Activated naive CD8-positive, alpha-beta T cell treated with anti-CD3 and anti-CD28 coated beads, Interleukin-2, amount 50 U/mL, for 16 hours (primary cell): ENCODE measurements around the gene ERMN.
"Not testable (repeated sequence)": the region's sequence is repeated elsewhere in the genome, so short reads cannot be mapped to it uniquely, and the experiment has no call there.

Source experiments
- DNase-seq: peaks from one replicate; pipeline ENCODE4 v3.0.0-alpha.2; 2020; ENCODE audit warnings: low read depth, low spot score

ERMN gene

GRCh38 chr2:157325786-157326185, at the start of gene ERMN:
Gene ERMN, minus strand, starts transcription at chr2:157325824. Its CDS starts 182 bp downstream, at chr2:157325642.
- no peak for DNase-seq

DNA sequence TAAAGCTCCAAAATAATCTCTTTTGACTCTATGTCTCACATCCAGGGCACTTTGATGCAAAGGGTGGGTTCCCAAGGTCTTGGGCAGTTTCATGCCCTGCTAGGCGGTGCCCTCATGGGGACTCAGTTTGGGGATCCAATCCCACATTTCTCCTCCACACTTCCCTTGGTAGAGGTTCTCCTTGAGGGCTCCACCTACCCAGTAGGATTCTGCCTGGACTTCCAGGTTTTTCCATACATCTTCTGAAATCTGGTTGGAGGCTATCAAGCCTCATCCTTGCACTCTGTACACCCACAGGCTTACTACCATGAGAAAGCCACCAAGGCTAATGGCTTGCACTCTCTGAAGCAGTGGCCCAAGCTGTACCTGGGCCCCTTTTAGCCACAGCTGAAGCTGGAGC, 49.8 kb upstream of the ERMN start:
- no peak for DNase-seq

DNA sequence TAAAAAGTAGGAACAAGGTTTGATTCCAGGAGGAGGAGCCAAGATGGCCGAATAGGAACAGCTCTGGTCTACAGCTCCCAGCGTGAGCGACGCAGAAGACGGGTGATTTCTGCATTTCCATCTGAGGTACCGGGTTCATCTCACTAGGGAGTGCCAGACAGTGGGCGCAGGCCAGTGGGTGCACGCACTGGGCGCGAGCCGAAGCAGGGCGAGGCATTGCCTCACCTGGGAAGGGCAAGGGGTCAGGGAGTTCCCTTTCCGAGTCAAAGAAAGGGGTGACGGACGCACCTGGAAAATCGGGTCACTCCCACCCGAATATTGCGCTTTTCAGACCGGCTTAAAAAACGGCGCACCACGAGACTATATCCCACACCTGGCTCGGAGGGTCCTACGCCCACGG, 42.9 kb upstream of the ERMN start:
- DNase-seq = not testable (repeated sequence)

DNA sequence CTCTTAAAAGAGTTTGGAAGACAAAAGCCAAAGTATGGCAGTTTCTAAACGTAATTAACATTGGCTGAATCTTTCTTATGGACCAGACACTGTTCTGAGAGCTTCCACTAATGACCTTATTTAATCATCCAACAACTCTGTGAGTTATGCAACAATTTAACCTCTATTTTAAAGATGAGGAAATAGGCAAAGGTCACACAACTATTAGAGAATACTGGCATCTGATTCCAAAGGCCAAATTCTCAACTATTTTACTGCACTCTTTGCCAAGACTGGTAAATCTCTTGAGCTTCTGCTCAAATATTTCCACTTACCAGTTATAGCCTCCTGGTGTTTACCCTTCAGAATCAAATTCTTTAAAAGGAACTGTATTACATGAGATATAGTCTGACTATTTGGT, 42.1 kb upstream of the ERMN start:
- DNase-seq = no peak

DNA sequence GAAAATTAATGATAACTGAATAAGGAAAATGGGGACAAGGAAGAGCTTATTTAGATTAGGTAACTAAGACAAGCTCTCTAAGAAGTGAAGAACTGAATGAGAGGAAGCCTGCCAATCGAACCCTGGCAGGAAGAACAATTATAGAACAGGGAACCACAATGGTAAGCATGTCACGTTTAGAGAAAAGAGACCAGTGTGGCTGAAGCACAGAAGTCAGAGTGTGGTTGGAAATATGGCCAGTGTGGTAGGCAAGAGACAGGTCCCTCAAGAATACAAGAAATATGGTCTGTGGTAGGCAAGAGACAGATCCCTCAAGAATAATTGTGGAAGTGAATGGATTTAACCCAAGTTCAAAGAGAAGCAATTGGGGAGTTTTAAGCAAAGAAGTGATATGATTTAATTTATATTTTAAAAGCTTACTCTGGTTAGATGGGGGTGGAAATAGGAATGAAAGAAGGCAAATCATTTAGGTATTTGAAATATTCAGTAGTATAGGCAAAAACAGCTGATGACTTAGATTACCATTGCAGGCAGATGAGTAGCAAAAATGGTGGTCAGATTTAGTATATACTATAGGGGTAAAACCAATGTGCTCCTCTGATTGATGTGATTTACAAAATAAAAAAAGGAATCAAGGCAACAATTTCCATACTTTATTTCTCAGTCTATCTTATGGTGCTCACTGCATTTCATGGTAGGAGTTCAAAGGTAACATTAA, 38.8 kb upstream of the ERMN start:
- no peak for DNase-seq

DNA sequence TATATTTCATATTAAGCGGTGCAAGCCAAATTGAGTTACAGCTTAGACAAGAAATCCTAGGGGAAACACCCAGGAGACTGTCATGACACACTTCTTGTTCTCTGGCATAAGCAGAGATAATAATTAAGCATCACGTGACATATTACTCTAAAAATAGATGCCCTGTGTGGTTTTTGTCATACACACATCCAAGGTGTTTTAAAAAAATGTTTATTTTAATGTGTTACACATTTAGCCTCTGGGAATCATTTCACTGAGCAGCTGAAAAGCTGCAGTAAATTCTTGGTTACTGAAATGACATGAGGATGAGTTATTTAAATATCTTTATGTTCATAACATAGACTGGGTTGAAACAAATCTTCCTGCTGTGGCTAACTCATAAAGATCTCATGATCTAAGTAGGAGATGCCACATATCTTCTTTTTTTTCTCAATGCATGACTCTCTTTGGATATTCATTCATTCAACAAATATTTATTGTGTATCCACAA, 38.0 kb upstream of the ERMN start:
- no peak for DNase-seq

DNA sequence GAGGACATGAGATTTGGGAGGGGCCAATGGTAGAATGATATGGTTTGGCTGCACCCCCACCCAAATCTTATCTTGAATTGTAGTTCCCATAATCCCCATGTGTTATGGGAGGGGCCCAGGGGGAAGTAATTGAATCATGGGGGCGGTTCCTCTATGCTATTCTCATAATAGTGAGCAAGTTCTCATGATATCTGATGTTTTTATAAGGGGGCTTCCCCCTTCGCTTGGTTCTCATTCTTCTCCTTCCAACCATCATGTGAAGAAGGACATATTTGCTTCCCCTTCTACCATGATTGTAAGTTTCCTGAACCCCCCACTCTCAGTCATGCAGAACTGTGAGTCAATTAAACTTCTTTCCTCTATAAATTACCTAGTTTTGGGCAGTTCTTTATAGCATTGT, 37.0 kb upstream of the ERMN start:
- no peak for DNase-seq

- DNase-seq = no peak
Measured at GRCh38 chr2:157361526-157361925, 35.9 kb upstream of the ERMN start.

GRCh38 chr2:157359628-157360027, 34.0 kb upstream of the ERMN start:
- DNase-seq = no peak

GRCh38 chr2:157355618-157356017, 30.0 kb upstream of the ERMN start:
- no peak for DNase-seq

DNA sequence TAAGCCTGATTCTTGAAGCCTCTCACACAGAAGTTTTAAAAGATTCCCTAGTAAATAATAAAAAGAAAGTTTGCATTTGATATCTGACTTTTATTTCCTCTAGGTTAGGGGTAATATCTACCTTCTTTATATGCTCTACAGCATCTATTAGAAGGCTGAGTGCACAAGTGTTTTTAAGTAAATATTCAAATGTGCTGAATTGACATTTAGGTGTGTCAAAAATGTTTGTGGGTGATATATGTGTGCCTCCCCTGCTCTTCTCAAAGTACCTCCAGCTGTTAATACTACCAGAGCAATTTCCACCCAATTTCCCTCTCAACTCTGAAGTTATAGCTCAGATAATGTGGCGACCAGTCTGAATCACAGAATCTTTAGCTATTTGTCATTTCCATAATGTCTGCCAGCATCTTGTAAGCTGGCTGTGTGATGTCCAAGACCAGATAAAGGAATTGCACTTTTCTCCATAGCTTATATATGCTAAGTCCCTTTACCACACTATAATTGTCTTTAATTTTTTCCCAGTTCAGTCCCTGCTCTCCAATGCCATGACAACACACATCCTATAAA, 24.4 kb upstream of the ERMN start:
- no peak for DNase-seq

DNA sequence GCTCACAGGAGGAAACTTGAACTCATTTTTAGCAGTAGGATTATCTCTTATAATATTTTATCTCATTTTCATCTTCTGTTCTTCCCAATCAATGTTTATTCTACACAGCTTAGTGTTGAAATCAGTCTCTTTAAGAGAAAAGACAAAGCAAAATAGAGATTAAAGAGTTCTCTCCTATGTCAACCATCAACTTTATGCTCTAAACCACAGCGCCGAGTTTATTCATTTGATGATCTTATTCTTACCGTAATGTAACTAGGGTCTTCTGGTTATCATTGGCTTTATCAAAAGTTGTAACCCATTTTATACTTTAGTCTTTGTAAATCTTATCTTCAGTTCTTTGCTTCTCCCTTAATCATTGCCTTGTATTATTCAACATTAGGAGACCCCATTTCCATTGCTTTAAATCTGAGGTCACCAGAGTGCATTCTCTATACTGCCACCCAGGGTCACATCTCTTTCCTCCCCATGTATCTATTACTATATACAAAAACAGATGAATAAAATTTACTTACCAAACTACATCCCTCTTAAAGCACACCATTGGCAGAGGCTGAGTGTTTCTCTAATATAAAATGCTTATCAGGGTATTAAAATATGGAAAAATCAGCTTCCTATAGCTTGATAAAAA, 22.8 kb upstream of the ERMN start:
- no peak for DNase-seq

DNA sequence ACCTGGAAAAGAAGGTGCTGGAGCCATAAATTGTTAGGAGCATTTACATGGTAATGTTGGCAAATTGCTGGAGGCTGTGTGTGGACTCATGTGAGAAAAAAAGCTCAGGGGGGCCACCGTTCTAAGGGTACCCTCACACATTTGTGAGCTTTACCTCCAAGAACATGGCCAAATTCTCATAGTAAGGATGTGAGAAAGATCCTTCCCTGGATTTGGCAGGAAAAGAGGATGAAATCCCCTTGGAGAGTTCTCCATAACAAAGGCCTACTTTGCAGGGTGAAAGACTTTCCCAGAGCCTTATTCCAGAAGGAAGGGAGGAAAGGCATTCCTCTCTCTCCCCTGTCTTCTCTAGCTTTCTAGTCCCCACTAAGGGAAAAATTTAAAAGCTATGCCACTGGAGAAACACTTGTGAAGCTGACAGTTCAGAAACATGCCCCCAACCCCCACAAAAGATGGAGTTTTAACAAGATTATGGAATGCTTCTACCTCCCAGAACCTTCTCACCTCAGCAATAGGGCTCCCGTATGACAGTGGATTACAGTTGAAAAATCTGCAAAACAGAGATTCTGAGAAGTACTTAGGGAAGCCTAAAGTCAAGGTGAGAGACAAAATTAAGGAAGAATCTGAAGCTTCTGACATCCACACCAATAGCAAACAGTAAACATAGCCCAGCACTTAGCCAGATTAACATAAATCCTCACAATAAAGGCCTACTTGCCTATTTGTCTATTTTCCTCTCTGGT, 20.2 kb upstream of the ERMN start:
- no peak for DNase-seq

DNA sequence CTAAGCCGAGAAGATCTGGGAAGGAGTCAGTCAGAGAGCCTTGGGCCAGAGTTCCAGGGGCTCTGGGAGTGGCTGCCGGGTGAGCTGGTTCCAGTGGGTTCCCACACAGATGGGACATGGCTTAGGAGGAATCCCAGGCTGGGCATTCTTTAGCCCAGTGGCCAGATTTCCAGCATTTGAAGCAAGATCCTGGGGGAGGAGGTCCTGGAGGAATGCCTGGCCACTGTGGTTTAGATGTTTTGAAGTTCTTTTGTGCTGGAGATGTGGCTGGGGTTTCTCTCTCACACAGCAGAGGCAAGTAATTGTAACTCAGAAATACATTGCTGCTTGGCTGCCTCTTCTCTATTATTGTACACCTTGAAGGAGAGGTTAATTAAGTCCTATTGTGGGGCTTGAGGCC, 15.8 kb upstream of the ERMN start:
- DNase-seq = not testable (repeated sequence)

GRCh38 chr2:157339965-157340655, 14.5 kb upstream of the ERMN start:
- DNase-seq = no peak

DNA sequence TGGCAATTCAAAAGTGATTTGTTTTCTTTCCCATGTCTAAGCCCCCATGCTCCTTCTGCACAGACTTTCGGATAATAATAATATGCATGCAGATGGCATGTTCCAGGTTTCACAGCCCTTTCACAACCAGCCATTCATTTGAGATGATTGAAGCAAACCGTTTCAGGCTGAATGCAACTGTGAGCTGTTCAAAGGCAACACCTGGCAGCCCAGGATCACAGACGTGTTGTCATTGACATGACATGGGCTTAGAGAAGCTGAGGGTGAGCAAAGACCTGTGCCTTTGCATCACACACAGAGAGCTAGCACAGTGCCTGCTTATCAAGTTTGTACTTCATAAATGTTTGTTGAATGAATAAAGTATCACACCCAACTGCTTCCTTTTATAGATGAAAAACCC, 12.4 kb upstream of the ERMN start:
- no peak for DNase-seq

DNA sequence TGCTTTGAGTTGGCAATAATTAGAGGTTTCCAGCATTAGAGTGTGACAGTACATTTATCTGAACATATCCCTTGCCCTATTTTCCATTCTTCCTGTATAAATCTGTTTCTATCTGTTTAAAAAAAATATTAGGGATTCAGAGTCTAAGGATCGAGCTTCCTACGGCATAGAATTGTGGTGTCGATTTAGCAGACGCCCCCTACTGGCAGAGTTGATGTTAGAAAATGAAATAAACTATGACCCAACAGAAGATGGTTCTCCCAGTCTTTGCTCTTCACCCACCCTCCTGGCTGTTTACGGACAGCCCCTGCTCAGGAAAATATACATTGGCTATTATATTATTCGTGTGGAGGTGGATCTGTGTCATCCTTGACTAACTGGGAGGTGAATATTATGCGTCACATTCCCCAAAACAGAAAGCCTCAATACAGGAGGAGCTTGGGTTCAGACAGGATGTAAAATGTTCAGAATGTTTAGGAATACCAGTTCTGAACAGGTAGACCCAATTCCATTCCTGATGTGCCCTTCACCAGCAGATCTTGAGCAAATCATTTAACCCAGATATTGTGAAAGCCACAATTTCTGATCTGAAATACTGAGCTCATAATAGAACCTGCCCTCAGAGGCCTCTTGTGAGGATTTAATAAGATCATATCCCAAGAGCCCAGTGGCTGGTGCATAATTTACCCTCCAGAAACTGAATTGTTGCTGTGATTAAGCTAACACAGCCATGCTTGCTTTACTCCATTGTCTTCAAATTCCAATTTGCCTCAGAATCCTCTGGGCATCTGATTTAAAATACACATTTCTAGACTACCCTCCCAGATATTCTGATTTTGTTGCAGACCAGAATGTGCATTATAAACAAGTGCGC, 10.8 kb upstream of the ERMN start:
- DNase-seq = peak; percentile 6

DNA sequence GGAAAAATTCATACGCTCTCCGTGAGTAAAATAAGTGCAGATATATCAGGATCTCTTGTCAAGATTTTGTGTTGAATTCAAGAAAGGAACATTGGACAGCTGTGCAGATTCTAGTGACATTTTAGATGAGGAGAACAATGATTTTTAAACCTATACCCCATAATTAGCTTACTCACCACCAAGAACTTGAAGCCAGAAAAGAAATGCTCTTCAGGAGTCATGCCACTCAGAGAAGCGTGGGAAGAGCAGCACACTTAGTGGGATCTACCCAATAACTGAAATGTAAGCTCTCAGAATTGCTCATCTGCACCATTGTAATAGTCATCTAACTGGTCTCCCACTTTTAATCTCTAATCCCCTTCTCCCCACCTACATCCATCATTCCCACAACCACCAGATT, 9.2 kb upstream of the ERMN start:
- DNase-seq = no peak

DNA sequence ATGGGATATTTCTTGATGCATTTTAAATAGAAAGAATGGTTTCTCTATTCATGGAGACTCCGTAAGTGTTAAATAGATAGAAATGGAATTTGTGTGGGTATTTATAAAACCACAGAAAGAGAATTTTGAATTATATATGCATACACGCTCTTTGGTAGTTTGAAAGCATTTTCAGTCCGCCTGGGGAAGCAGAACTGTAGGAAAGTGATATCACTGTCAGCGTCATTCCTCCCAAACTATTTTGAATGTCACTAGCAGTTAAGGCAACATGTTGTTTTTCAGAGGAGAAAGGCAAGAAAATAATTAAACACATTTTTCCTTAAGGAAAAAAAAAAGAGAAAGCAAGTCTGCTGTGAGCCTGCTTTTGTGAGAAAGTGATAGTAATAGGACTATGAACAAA, 8.7 kb upstream of the ERMN start:
- no peak for DNase-seq

- no peak for DNase-seq
Measured at GRCh38 chr2:157333304-157334047, 7.9 kb upstream of the ERMN start.
